ENCODE data around the gene NOL12.
"Not testable (repeated sequence)": the region's sequence is repeated elsewhere in the genome, so short reads cannot be mapped to it uniquely, and the experiment has no call there.

The NOL12 gene

GRCh38 chr22:37716708-37717107, 30.6 kb downstream of the NOL12 start:
- no peak for DNase-seq

- not testable (repeated sequence) for DNase-seq
Observed at GRCh38 chr22:37717235-37717634, 31.1 kb downstream of the NOL12 start.

- DNase-seq: not testable (repeated sequence)
Observed at GRCh38 chr22:37717746-37718305, 31.7 kb downstream of the NOL12 start.

GRCh38 chr22:37725551-37726240, 39.6 kb downstream of the NOL12 start:
- DNase-seq: no peak

- DNase-seq: peak; percentile 63
Observed at GRCh38 chr22:37726241-37726887, 40.2 kb downstream of the NOL12 start.

- no peak for DNase-seq
Observed at GRCh38 chr22:37728620-37729019, 42.5 kb downstream of the NOL12 start.

GRCh38 chr22:37731804-37732471, 45.8 kb downstream of the NOL12 start:
- peak; percentile 74 for DNase-seq

- no peak for DNase-seq
Observed at GRCh38 chr22:37732699-37733607, 46.8 kb downstream of the NOL12 start.

GRCh38 chr22:37733625-37734401, 47.7 kb downstream of the NOL12 start:
- DNase-seq: no peak

GRCh38 chr22:37734402-37734700, 48.2 kb downstream of the NOL12 start:
- DNase-seq: no peak

GRCh38 chr22:37734964-37735451, 48.9 kb downstream of the NOL12 start:
- no peak for DNase-seq

- DNase-seq: no peak
Observed at GRCh38 chr22:37739035-37739434, 52.9 kb downstream of the NOL12 start.

GRCh38 chr22:37739611-37740049, 53.5 kb downstream of the NOL12 start:
- peak; percentile 71 for DNase-seq

- DNase-seq: no peak
Observed at GRCh38 chr22:37740455-37741311, 54.5 kb downstream of the NOL12 start.

- DNase-seq: peak; percentile 59
Observed at GRCh38 chr22:37741312-37741795, 55.2 kb downstream of the NOL12 start.

- DNase-seq: no peak
Observed at GRCh38 chr22:37742376-37743171, 56.4 kb downstream of the NOL12 start.
